Stimulated activated memory B cell treated with anti-CD40 and anti-IgM and Interleukin-4, amounts not matched to agents 10 μg/mL and 1 μg/mL and 100 μg/mL, for 72 hours (primary cell): ENCODE results near the gene PCNP.
"Not testable (repeated sequence)": the region's sequence is repeated elsewhere in the genome, so short reads cannot be mapped to it uniquely, and the experiment has no call there.

Source experiments
- ATAC-seq: fragments of 150-1000 bp; cut with Tn5 transposase; 2 replicates; pipeline ENCODE4 v1.10.0; 2021
- H3K27ac Mint-ChIP-seq: one replicate; pipeline ENCODE4 v1.8.0; 2022; ENCODE audit warnings: mild to moderate bottlenecking, mixed read lengths
- H3K27me3 Mint-ChIP-seq: one replicate; pipeline ENCODE4 v1.8.0; 2022; ENCODE audit warnings: mixed read lengths
- H3K36me3 Mint-ChIP-seq: one replicate; pipeline ENCODE4 v1.8.0; 2022; ENCODE audit warnings: mixed read lengths
- H3K4me1 Mint-ChIP-seq: one replicate; pipeline ENCODE4 v1.8.0; 2022; ENCODE audit warnings: mixed read lengths
- H3K4me3 Mint-ChIP-seq: one replicate; pipeline ENCODE4 v1.8.0; 2022; ENCODE audit warnings: mild to moderate bottlenecking, moderate library complexity, mixed read lengths
- H3K9me3 Mint-ChIP-seq: one replicate; pipeline ENCODE4 v1.8.0; 2022; ENCODE audit warnings: mixed read lengths

Gene PCNP

DNA sequence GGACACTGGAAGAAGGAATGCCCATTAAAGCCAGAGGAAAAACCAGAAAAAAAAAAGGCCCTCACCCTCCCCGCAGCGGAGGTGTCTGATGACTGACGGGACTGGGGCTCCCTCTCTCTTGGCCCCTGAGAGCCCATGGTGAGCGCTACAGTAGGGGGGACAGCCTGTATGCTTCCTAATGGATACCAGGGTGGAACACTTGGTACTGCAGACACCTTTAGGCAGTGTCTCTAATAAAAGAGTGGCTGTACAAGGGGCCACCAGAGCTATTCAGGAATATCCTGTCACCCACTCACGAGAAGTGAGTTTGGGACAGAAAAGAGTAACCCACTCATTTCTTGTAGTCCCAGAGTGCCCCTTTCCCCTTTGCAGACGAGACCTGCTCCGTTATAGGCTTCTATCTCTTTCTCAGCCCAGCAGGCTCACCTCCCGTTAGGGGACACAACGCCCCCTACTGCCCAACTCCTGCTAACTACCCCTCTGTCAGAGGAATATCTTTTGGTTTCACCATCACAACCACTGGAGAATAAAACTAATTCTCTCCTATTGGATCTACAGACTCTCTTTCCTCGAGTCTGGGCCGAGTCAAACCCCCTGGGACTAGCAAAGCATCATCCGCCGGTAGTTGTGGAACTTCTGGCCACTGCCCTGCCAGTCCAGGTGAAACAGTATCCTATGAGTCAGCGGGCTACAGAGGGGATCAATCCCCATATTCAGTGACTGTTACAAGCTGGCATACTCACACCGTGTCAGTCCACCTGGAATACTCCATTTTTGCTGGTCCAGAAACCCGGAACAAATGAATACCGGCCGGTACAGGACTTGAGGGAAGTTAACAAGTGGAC lies 62.2 kb downstream of the PCNP start:
- H3K4me3 Mint-ChIP-seq, result no peak overlapping the region
- no peaks in the 10 kb centered on the region for H3K36me3 Mint-ChIP-seq
- peak; percentile 74 for ATAC-seq
- no peak overlapping the region for H3K27ac Mint-ChIP-seq
- no peaks in the 10 kb centered on the region for H3K27me3 Mint-ChIP-seq
- H3K9me3 Mint-ChIP-seq, result no peaks in the 10 kb centered on the region
- peaks cover 6% of the 10 kb centered on the region for H3K4me1 Mint-ChIP-seq

DNA sequence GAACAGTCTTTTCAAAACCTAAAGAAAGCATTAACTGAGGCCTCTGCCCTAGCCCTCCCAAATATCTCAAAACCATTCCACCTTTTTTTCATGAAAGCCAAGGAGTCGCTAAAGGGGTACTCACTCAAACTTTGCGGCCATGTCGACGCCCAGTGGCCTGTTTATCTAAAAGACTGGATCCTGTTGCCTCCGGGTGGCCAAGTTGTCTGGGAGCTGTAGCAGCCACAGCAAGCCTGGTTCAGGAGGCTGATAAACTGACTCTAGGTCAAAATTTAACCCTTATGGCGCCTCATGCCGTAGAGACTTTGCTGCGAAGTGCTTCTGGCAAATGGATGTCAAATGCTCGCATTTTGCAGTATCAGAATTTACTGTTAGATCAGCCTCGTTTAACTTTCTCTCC lies 63.5 kb downstream of the PCNP start:
- H3K9me3 Mint-ChIP-seq, result no peaks in the 10 kb centered on the region
- no peaks in the 10 kb centered on the region for H3K27me3 Mint-ChIP-seq
- peaks cover 6% of the 10 kb centered on the region for H3K4me1 Mint-ChIP-seq
- H3K36me3 Mint-ChIP-seq, result no peaks in the 10 kb centered on the region
- H3K27ac Mint-ChIP-seq, result no peak overlapping the region
- H3K4me3 Mint-ChIP-seq, result no peak overlapping the region
- ATAC-seq, result no peak

DNA sequence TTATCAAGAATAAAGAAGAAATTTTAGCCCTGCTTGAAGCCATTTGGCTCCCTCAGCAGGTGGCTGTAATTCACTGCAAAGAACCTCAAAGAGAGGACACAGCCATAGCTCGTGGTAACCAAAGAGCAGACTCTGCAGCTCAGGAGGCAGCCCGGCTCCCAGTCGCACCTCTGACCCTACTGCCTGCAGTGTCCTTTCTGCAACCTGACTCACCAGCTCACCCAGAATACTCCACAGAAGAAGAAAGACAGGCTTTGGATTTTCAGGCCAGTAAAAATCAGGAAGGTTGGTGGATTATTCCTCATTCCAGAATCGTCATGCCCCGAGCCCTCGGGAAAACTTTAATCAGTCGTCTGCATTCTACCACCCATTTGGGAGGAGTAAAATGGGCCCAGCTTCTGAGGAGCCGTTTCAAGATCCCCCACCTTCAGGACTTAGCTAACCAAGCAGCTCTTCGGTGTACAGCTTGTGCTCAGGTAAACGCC lies 64.3 kb downstream of the PCNP start:
- no peaks in the 10 kb centered on the region for H3K27me3 Mint-ChIP-seq
- no peak overlapping the region for H3K27ac Mint-ChIP-seq
- peaks cover 6% of the 10 kb centered on the region for H3K4me1 Mint-ChIP-seq
- ATAC-seq, result no peak
- H3K4me3 Mint-ChIP-seq, result no peak overlapping the region
- no peaks in the 10 kb centered on the region for H3K36me3 Mint-ChIP-seq
- H3K9me3 Mint-ChIP-seq, result no peaks in the 10 kb centered on the region

DNA sequence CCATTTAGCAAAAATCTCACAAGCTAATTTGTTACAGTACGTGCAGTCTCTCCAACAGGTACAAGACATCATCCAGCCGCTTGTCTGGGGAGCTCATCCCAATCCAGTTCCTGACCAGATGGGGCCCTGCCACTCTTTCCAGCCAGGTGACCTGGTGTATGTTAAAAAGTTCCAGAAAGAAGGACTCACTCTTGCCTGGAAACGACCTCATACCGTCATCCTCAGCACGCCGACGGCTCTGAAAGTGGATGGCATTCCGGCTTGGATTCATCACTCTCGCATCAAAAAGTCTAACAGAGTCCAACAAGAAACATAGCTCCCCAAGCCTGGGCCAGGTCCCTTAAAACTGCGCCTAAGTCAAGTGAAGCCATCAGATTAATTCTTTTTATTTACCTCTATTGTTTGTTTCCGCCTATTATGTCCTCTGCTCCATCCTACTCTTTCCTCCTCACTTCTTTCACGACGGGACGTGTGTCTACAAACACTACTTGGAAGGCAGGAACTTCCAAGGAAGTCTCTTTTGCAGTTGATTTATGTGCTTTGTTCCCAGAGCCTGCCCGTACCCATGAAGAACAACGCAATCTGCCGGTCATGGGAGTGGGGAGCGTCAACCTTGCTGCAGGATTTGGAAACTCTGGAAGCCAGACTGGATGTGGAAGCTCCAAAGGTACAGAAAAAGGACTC lies 65.4 kb downstream of the PCNP start:
- Mint-ChIP-seq H3K9me3 (no peaks in the 10 kb centered on the region), H3K4me3 (no peak overlapping the region), H3K27ac (no peak overlapping the region), H3K4me1 (peaks cover 6% of the 10 kb centered on the region), H3K27me3 (no peaks in the 10 kb centered on the region), H3K36me3 (no peaks in the 10 kb centered on the region)
- no peak for ATAC-seq

DNA sequence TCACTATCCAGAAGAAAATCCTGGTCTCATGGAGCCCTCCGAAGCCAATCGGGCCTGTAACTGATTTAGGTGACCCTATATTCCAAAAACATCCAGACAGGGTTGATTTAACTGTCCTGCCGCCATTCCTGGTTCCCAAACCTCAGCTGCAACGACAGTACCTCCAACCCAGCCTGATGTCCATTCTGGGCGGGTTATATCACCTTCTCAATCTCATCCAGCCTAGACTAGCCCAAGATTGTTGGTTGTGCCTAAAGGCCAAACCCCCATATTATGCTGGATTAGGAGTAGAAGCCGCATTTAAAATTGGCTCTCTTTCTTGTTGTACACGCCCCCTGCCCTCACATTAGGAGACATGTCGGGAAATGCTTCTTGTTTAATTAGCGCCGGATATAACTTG lies 66.3 kb downstream of the PCNP start:
- Mint-ChIP-seq H3K36me3 (peaks cover 1% of the 10 kb centered on the region), H3K4me1 (peaks cover 6% of the 10 kb centered on the region), H3K27me3 (no peaks in the 10 kb centered on the region), H3K9me3 (no peaks in the 10 kb centered on the region), H3K4me3 (no peak overlapping the region), H3K27ac (no peak overlapping the region)
- ATAC-seq, result no peak

DNA sequence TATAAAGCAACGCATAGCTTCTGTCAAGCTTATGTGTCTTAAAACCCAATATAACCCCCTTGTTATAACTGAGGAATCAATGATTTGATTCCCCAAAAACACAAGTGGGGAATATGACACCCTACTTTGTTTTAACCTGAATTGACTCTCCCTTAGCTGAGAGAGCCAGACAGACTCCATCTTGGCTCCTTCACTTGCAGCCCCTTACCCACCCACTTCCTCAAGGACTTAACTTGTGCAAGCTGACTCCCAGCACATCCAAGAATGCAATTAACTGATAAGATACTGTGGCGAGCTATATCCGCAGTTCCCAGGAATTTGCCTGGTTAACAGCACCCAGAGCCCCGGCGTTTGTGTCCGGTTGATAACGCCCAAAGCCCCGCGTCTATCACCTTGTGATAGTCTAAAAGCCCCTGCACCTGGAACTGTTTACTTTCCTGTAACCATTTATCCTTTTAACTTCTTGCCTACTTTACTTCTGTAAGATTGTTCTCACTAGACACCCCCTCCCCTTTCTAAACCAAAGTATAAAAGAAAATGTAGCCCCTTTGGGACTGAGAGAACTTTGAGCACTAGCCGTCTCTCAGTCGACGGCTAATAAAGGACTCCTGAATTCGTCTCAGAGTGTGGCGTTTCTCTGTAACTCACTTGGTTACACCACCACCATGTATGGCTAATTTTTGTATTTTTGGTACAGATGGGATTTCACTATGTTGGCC lies 67.6 kb downstream of the PCNP start:
- not testable (repeated sequence) for H3K27me3 Mint-ChIP-seq, H3K27ac Mint-ChIP-seq, H3K9me3 Mint-ChIP-seq, H3K4me1 Mint-ChIP-seq, H3K4me3 Mint-ChIP-seq, ATAC-seq
- H3K36me3 Mint-ChIP-seq, result peaks cover 10% of the 10 kb centered on the region

DNA sequence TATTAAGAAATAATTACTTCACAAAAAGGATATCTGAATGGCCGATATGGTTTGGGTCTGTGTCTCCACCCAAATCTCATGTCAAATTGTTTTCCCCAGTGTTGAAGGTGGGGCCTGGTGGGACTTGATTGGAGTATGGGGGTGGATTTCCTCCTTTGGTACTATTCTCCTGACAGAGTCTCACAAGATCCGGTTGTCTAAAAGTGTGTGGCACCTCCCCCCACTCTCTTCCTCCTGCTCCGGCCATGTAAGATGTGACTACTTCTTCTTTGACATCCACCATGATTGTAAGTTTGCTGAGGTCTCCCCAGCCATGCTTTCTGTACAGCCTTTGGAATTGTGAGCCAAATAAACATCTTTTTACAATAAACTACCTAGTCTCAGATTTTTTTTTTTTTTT lies 68.5 kb downstream of the PCNP start:
- Mint-ChIP-seq H3K4me1 (no peaks in the 10 kb centered on the region), H3K27ac (no peak overlapping the region), H3K36me3 (peaks cover 10% of the 10 kb centered on the region), H3K27me3 (no peaks in the 10 kb centered on the region), H3K4me3 (no peak overlapping the region), H3K9me3 (no peaks in the 10 kb centered on the region)
- ATAC-seq, result no peak

DNA sequence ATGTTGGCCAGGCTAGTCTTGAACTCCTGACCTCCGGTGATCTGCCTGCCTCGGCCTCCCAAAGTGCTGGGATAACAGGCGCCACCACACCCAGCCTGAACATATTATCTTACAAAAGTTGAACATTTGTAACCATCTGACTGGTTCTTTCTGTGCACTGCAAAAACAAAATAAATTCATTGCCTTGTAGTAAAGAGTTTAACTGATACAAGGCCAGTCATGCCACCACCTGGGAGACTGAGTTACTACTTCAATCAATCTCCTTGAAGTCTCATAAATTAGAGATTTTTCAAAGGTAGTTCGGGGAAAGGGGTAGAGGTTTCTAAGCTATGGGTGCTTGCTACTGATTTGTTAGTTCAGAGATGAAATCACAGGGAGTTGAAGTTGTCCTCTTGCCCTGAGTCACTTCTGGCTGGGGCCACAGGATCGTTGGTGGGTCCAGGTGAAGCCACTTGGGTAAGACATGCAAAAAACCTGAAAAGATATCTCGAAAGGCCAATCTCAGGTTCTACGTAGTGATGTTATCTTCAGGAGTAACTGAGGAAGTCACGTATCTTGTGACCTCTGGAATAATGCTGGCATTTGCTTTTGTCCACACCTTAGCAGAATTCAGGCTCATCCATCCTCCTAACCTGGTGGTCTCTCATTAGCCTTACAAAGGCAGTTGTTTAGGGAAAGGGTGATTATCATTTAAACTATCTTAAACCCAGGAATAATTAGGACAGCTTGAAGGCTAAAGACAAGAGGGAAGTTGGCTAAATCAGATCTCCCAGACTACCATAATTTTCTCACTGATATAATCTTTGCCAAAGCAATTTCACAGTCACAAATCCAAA lies 69.2 kb downstream of the PCNP start:
- Mint-ChIP-seq H3K9me3 (no peaks in the 10 kb centered on the region), H3K27me3 (no peaks in the 10 kb centered on the region), H3K4me3 (no peak overlapping the region), H3K27ac (no peak overlapping the region), H3K36me3 (peaks cover 10% of the 10 kb centered on the region), H3K4me1 (no peaks in the 10 kb centered on the region)
- ATAC-seq, result no peak
